Fibroblast of upper back skin (primary cell): Measurements from ENCODE around the gene ACER1.

ENCODE experiments used
- DNase-seq: peaks from one replicate; pipeline ENCODE4 v3.0.0-alpha.2; 2013

ACER1 gene

GRCh38 chr19:6263735-6264444, 69.5 kb downstream of the ACER1 start:
- peak; percentile 64 for DNase-seq

GRCh38 chr19:6263306-6263705, 70.1 kb downstream of the ACER1 start:
- DNase-seq = no peak

- no peak for DNase-seq
Measured at GRCh38 chr19:6262519-6262918, 70.9 kb downstream of the ACER1 start.

GRCh38 chr19:6261883-6262282, 71.5 kb downstream of the ACER1 start:
- DNase-seq = no peak

- DNase-seq = peak; percentile 25
Measured at GRCh38 chr19:6260912-6261650, 72.3 kb downstream of the ACER1 start.

- no peak for DNase-seq
Measured at GRCh38 chr19:6260376-6260775, 73.0 kb downstream of the ACER1 start.

GRCh38 chr19:6259312-6259861, 74.0 kb downstream of the ACER1 start:
- no peak for DNase-seq

- DNase-seq = no peak
Measured at GRCh38 chr19:6258812-6259311, 74.5 kb downstream of the ACER1 start.
